Left lung (tissue), 10 donors: Measurements from ENCODE around the gene PLP1. TPM values are rescaled to one million over a fixed set of nuclear protein-coding genes. Genes with fewer than 3 reads are reported as not detected.
"Not testable (repeated sequence)": the region's sequence is repeated elsewhere in the genome, so short reads cannot be mapped to it uniquely, and the experiment has no call there.

Experiments used
- ATAC-seq: fragments of 200-7000 bp; cut with Tn5 transposase; one replicate; pipeline ENCODE4 v1.9.1; 2020; ENCODE audit warnings: moderate library complexity
- DNase-seq, 4 donors: peaks; one replicate each; pipeline ENCODE4 v3.0.0-alpha.2; 2013 to 2020
- H3K27ac ChIP-seq, 2 donors: fragments of 200-600 bp; sonication (generic) in 1 of 2; one replicate each; pipeline versions ENCODE4 v1.5.0 to v1.8.0; 2020 to 2021
- H3K27me3 ChIP-seq, 2 donors: fragments of 200-600 bp; sonication (generic) in 1 of 2; one replicate each; pipeline versions ENCODE4 v1.5.0 to v1.8.0; 2020 to 2021
- H3K36me3 ChIP-seq, 2 donors: fragments of 200-600 bp; sonication (generic) in 1 of 2; one replicate each; pipeline versions ENCODE4 v1.5.0 to v1.8.0; 2020 to 2021
- H3K4me1 ChIP-seq, 2 donors: fragments of 200-600 bp; one replicate each; pipeline ENCODE4 v1.8.0; 2021
- H3K4me3 ChIP-seq, 2 donors: fragments of 200-600 bp; sonication (generic) in 1 of 2; one replicate each; pipeline versions ENCODE4 v1.5.0 to v1.8.0; 2020 to 2021; ENCODE audit warnings: mild to moderate bottlenecking in 1 of 2
- H3K9me3 ChIP-seq, 2 donors: fragments of 200-600 bp; sonication (generic) in 1 of 2; one replicate each; pipeline versions ENCODE4 v1.5.0 to v1.8.0; 2020 to 2021
- CTCF ChIP-seq, 2 donors: fragments of 200-600 bp; sonication (generic) in 1 of 2; IDR thresholded peaks; one replicate each; pipeline versions ENCODE4 v1.5.0 to v1.8.0; 2021; ENCODE audit warnings: antibody characterized with exemption in 2 of 2
- intact Hi-C, 2 donors: fragments of 100-400 bp; cut with DNase I; formaldehyde crosslinking; loops; one replicate each; pipeline versions ENCODE4 v1.11.2 to v1.14.2; 2022
- polyA plus RNA-seq, 6 donors: library from polyadenylated mRNA; unstranded; fragments of 120-200 nt; gene quantifications; one replicate each; pipeline ENCODE4 v1.2.1, GENCODE V29; 2013; ENCODE audit not compliant: insufficient read length in 6 of 6
- total RNA-seq, 2 donors: library from RNA; stranded (reverse); fragmentation: NEBNext Ultra II Directional; extraction: Animal tissue kit (Norgen Biotek cat#: 25700); gene quantifications; one replicate each; pipeline ENCODE4 v1.2.1, GENCODE V29; 2021
- donor health status: DM: no; HTN: yes; CAD: no.
- donor health status: DM: no; HTN: no; CAD: no.

The PLP1 gene
- total and polyA plus RNA-seq, 8 donors: 0.08 to 22.2 (median 13.1) TPM

- no peak for DNase-seq
- no peaks in the 10 kb centered on the region for H3K36me3 ChIP-seq
- no peak overlapping the region for H3K27ac ChIP-seq
- intact Hi-C loops: no loop called here
- no peak for TF ChIP-seq CTCF (IDR thresholded peaks at IDR 0.05)
- no peak overlapping the region for H3K4me3 ChIP-seq
- no peaks in the 10 kb centered on the region for H3K4me1 ChIP-seq
- H3K27me3 ChIP-seq: no peaks in the 10 kb centered on the region
- no peak for ATAC-seq
- no peaks in the 10 kb centered on the region for H3K9me3 ChIP-seq
Observed at GRCh38 chrX:103806862-103807474, 30.3 kb downstream of the PLP1 start.

- intact Hi-C loops: no loop called here
- no peak for TF ChIP-seq CTCF (IDR thresholded peaks at IDR 0.05)
- Histone ChIP-seq H3K27ac (no peak overlapping the region), H3K4me3 (no peak overlapping the region), H3K9me3 (no peaks in the 10 kb centered on the region), H3K27me3 (no peaks in the 10 kb centered on the region), H3K36me3 (no peaks in the 10 kb centered on the region), H3K4me1 (no peaks in the 10 kb centered on the region)
- ATAC-seq: no peak
- DNase-seq: no peak
Observed at GRCh38 chrX:103811858-103812257, 35.2 kb downstream of the PLP1 start.

GRCh38 chrX:103817101-103817500 lies 40.5 kb downstream of the PLP1 start:
- H3K27ac ChIP-seq, H3K9me3 ChIP-seq, DNase-seq, H3K4me3 ChIP-seq, H3K36me3 ChIP-seq, ATAC-seq, H3K27me3 ChIP-seq, intact Hi-C loops, H3K4me1 ChIP-seq: not testable (repeated sequence)

GRCh38 chrX:103817502-103817901 lies 40.9 kb downstream of the PLP1 start:
- H3K27me3 ChIP-seq: no peaks in the 10 kb centered on the region
- ATAC-seq: peak; percentile 69

GRCh38 chrX:103818842-103819619 lies 42.4 kb downstream of the PLP1 start:
- no peak overlapping the region for H3K27ac ChIP-seq
- intact Hi-C loops: no loop called here
- H3K4me1 ChIP-seq: no peaks in the 10 kb centered on the region
- DNase-seq (no peak), ATAC-seq (no peak)
- no peaks in the 10 kb centered on the region for H3K27me3 ChIP-seq
- no peak for TF ChIP-seq CTCF (IDR thresholded peaks at IDR 0.05)
- no peaks in the 10 kb centered on the region for H3K9me3 ChIP-seq
- no peak overlapping the region for H3K4me3 ChIP-seq
- H3K36me3 ChIP-seq: no peaks in the 10 kb centered on the region

More at GRCh38 chrX:103817502-103817901, 40.9 kb downstream of the PLP1 start:
- Histone ChIP-seq H3K9me3 (no peaks in the 10 kb centered on the region), H3K36me3 (no peaks in the 10 kb centered on the region), H3K4me1 (no peaks in the 10 kb centered on the region), H3K4me3 (no peak overlapping the region), H3K27ac (no peak overlapping the region)
- TF ChIP-seq CTCF (IDR thresholded peaks at IDR 0.05): peak; percentile 41 to 71
- intact Hi-C loops: no loop called here
- DNase-seq: peak in 2 of 4 donors; percentile 16 to 58

- not testable (repeated sequence) for H3K4me3 ChIP-seq, H3K36me3 ChIP-seq, H3K4me1 ChIP-seq, H3K27ac ChIP-seq, ATAC-seq, DNase-seq, H3K9me3 ChIP-seq, H3K27me3 ChIP-seq
- intact Hi-C loops: loop anchor here in 1 of 2 donors (10.0 kb wide), 1 partner anchor 126 kb away; no protein-coding TSS in a partner anchor
Observed at GRCh38 chrX:103820802-103821201, 44.2 kb downstream of the PLP1 start.
